HepG2 (cell line): ENCODE measurements around the gene GPSM1. TPM values are rescaled to one million over a fixed set of nuclear protein-coding genes. Genes with fewer than 3 reads are reported as not detected.

Experiments
- AGO2 ChIP-seq: fragments of 200-400 bp; formaldehyde crosslinking; optimal IDR thresholded peaks from 2 replicates; pipeline ENCODE3; 2017; ENCODE audit warnings: mild to moderate bottlenecking, low read depth, low read length, moderate library complexity
- ATF7-NPFF ChIP-seq: sonication (generic); formaldehyde crosslinking; IDR thresholded peaks from 2 replicates; pipeline ENCODE4 v1.8.1; 2023; ENCODE audit warnings: mild to moderate bottlenecking, low read depth, missing genetic modification reagents, moderate library complexity
- DNMT1 ChIP-seq: sonication (generic); formaldehyde crosslinking; IDR thresholded peaks from 2 replicates; pipeline ENCODE4 v1.5.1; 2020; ENCODE audit warnings: mild to moderate bottlenecking, missing genetic modification reagents
- FOXK1 ChIP-seq: sonication (generic); formaldehyde crosslinking; IDR thresholded peaks from 2 replicates; pipeline ENCODE4 v1.4.0; 2020; ENCODE audit warnings: low read depth, missing genetic modification reagents, borderline replicate concordance
- HMGXB4 ChIP-seq, 2 experiments: sonication (generic) in 1 of 2; formaldehyde crosslinking in 1 of 2; IDR thresholded peaks; 2 replicates each; pipeline versions ENCODE4 v1.4.0 to v1.6.1; 2018 to 2020; ENCODE audit warnings: missing genetic modification reagents in 2 of 2, borderline replicate concordance in 1 of 2, low read depth in 1 of 2, mild to moderate bottlenecking in 1 of 2, missing biosample characterization in 1 of 2
- NFAT5 ChIP-seq: sonication (generic); formaldehyde crosslinking; IDR thresholded peaks from 2 replicates; pipeline ENCODE4 v1.4.0; 2020; ENCODE audit warnings: missing genetic modification reagents
- NR2F1 ChIP-seq, 2 experiments: fragments of 450-650 bp in 1 of 2; formaldehyde crosslinking in 1 of 2; IDR thresholded peaks; 2 replicates each; pipeline versions ENCODE4 v1.5.0 to v1.6.1; 2016 to 2020; ENCODE audit warnings: mild to moderate bottlenecking in 1 of 2, missing compliant biosample characterization in 1 of 2, missing genetic modification reagents in 1 of 2, moderate library complexity in 1 of 2
- PAWR ChIP-seq: sonication (generic); formaldehyde crosslinking; IDR thresholded peaks from 2 replicates; pipeline ENCODE4 v1.4.0; 2020; ENCODE audit warnings: missing genetic modification reagents, mild to moderate bottlenecking, borderline replicate concordance
- RBM39 ChIP-seq: fragments of 200-400 bp; formaldehyde crosslinking; IDR thresholded peaks from one replicate; pipeline ENCODE4 v1.6.1; 2018; ENCODE audit warnings: antibody characterized with exemption, mild to moderate bottlenecking, low read depth, low read length; ENCODE audit not compliant: poor library complexity, severe bottlenecking
- SNAI1 ChIP-seq: sonication (generic); formaldehyde crosslinking; IDR thresholded peaks from 2 replicates; pipeline ENCODE4 v1.5.0; 2020; ENCODE audit warnings: mild to moderate bottlenecking, missing genetic modification reagents, borderline replicate concordance
- SSRP1 ChIP-seq: IDR thresholded peaks from 2 replicates; pipeline ENCODE4 v1.6.1; 2016; ENCODE audit warnings: control low read depth
- SUZ12 ChIP-seq: fragments of 150-350 bp; IDR thresholded peaks from 2 replicates; pipeline ENCODE4 v1.6.1; 2014; ENCODE audit warnings: low read depth, low read length
- WIZ ChIP-seq: sonication (generic); formaldehyde crosslinking; IDR thresholded peaks from 2 replicates; pipeline ENCODE4 v1.5.1; 2020; ENCODE audit warnings: mild to moderate bottlenecking, missing genetic modification reagents
- ZNF512B ChIP-seq: sonication (generic); formaldehyde crosslinking; IDR thresholded peaks from 2 replicates; pipeline ENCODE4 v1.5.1; 2020; ENCODE audit warnings: missing genetic modification reagents, mild to moderate bottlenecking, borderline replicate concordance
- ZNF550 ChIP-seq: sonication (generic); formaldehyde crosslinking; IDR thresholded peaks from 2 replicates; pipeline ENCODE4 v1.4.0; 2020; ENCODE audit warnings: mild to moderate bottlenecking, missing genetic modification reagents, borderline replicate concordance
- ZNF562 ChIP-seq: sonication (generic); formaldehyde crosslinking; IDR thresholded peaks from 2 replicates; pipeline ENCODE4 v1.8.0; 2022; ENCODE audit warnings: missing genetic modification reagents, borderline replicate concordance
- ZNF678 ChIP-seq: sonication (generic); formaldehyde crosslinking; IDR thresholded peaks from 2 replicates; pipeline ENCODE4 v1.4.0; 2020; ENCODE audit warnings: mild to moderate bottlenecking, missing genetic modification reagents
- ZNF724P ChIP-seq: sonication (generic); formaldehyde crosslinking; IDR thresholded peaks from 2 replicates; pipeline ENCODE4 v1.8.0; 2022; ENCODE audit warnings: missing genetic modification reagents, borderline replicate concordance
- polyA plus RNA-seq, 8 experiments: library from polyadenylated mRNA; depleted of rRNA in 3 of 8; stranded (reverse) in 7 of 8; unstranded in 1 of 8; fragments of >200 nt; fragmentation: Illumina TruSeq in 4 of 8; extraction: Trizol in 4 of 8; gene quantifications; 2 replicates each; pipeline versions ENCODE4 v1.2.1 to v1.2.3, GENCODE V29; 2011 to 2016; ENCODE audit warnings: low read depth in 4 of 8, missing spikeins in 1 of 8, mixed read lengths in 1 of 8; ENCODE audit not compliant: insufficient read depth in 1 of 8
- total RNA-seq, 5 experiments: library from RNA; depleted of rRNA; stranded (reverse); fragments of >200 nt; fragmentation: Illumina TruSeq; extraction: Trizol; gene quantifications; 2 replicates each; pipeline ENCODE4 v1.2.3, GENCODE V29; 2016; ENCODE audit warnings: low read depth in 1 of 5

GPSM1 gene
- total and polyA plus RNA-seq, 2 of the 13 experiments (the other 11 are each of a cell fraction or from before 2014, with no cell fraction given), result 1.0 to 2.4 TPM

DNA sequence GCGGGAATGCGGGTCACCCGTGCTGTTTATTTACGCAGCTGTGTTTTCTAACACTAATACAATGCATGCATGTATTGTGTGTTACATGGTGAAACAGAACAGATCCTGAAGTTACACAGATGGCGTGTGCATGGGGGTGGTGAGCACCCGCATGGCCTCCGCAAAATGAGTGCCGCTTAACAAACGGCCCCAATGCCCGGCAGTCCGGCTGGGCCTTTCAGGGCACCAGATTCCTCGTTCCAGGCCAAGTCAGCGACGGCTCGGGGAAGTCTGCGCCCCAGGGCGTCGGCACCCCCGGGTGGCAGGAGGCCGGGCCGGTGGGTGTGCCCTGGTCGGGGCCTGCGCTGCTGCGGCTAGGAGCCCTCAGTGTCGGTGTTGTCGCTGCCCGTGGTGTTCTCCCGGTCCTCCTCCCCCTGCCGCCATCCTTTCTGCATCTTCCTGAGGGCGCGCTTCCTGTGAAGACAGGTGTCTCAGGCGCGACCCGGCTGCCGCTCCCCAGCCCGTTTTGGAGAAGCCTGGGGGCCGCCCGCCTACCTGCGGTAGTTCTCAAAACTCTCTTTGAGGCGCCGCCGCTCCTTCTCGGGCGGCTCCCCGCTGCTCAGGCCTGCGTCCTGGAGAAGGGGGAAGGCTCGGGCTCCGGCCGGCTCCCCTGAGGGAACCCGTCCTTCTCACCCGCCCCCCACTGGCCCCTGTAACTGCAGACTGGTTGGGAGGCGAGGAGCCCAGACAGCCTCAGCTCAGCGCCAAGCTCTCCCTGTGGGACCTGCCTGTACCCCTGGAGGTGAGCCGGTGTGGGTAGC lies 36.8 kb downstream of the GPSM1 start (continued):
- peak in 1 of 2 experiments; percentile 11; a peak in 1 of 4 replicates for TF ChIP-seq HMGXB4 (CRISPR knock-in tag; IDR thresholded peaks at IDR 0.05; ENCODE audit: borderline replicate concordance in 1 of 2, low read depth in 1 of 2)
- peak; percentile 59; the same call in 1 of the 2 replicates for TF ChIP-seq ZNF724P (CRISPR knock-in tag)
- TF ChIP-seq RBM39, result peak; percentile 24
- TF ChIP-seq DNMT1 (CRISPR knock-in tag), result no peak
- TF ChIP-seq FOXK1 (CRISPR knock-in tag), result no peak
- peak; percentile 94 for TF ChIP-seq AGO2
- TF ChIP-seq ZNF678 (CRISPR knock-in tag), result 0 out of 2 replicates have a peak, but pooled peaks have one; percentile 4
- 0 out of 2 replicates have a peak, but pooled peaks have one; percentile 14 for TF ChIP-seq ZNF562 (CRISPR knock-in tag)
- TF ChIP-seq NFAT5 (CRISPR knock-in tag), result no peak
- TF ChIP-seq ZNF512B, result no peak
- no peak for TF ChIP-seq SNAI1 (CRISPR knock-in tag)
- no peak for TF ChIP-seq WIZ
- peak; percentile 60 for TF ChIP-seq ATF7-NPFF (CRISPR knock-in tag)
- TF ChIP-seq SSRP1 (CRISPR knock-in tag), result no peak
- TF ChIP-seq PAWR (CRISPR knock-in tag), result no peak
- peak; percentile 33; the same call in 1 of the 2 replicates for TF ChIP-seq ZNF550 (CRISPR knock-in tag)
- TF ChIP-seq SUZ12, result no peak
- TF ChIP-seq NR2F1 (CRISPR knock-in tag; IDR thresholded peaks at IDR 0.05), result no peak
